IPS-20b (cell line): ENCODE results near the gene PKN3.
"Not testable (repeated sequence)": the region's sequence is repeated elsewhere in the genome, so short reads cannot be mapped to it uniquely, and the experiment has no call there.

Source experiments
- H3K27ac ChIP-seq: one replicate; pipeline ENCODE4 v1.5.1; 2013; ENCODE audit warnings: low read length
- H3K27me3 ChIP-seq: 2 replicates; pipeline ENCODE4 v1.6.1; 2013; ENCODE audit warnings: mild to moderate bottlenecking, low read length, inconsistent platforms; ENCODE audit not compliant: insufficient read depth
- H3K36me3 ChIP-seq: 2 replicates; pipeline ENCODE4 v1.6.1; 2013; ENCODE audit warnings: low read depth, mild to moderate bottlenecking, inconsistent platforms, low read length, moderate library complexity; ENCODE audit not compliant: insufficient read depth
- H3K4me1 ChIP-seq: 2 replicates; pipeline ENCODE4 v1.6.1; 2013; ENCODE audit warnings: mild to moderate bottlenecking, control low read depth, inconsistent platforms, low read length, moderate library complexity; ENCODE audit not compliant: insufficient read depth
- H3K4me3 ChIP-seq: 2 replicates; pipeline ENCODE4 v1.5.1; 2013; ENCODE audit warnings: mild to moderate bottlenecking, low read length, inconsistent platforms
- H3K9ac ChIP-seq: 2 replicates; pipeline ENCODE4 v1.6.1; 2013; ENCODE audit warnings: low read depth, mild to moderate bottlenecking, inconsistent platforms, low read length, moderate library complexity
- H3K9me3 ChIP-seq: 2 replicates; pipeline ENCODE4 v1.6.1; 2013; ENCODE audit warnings: mild to moderate bottlenecking, low read depth, low read length, inconsistent platforms; ENCODE audit not compliant: insufficient read depth

PKN3 gene

DNA sequence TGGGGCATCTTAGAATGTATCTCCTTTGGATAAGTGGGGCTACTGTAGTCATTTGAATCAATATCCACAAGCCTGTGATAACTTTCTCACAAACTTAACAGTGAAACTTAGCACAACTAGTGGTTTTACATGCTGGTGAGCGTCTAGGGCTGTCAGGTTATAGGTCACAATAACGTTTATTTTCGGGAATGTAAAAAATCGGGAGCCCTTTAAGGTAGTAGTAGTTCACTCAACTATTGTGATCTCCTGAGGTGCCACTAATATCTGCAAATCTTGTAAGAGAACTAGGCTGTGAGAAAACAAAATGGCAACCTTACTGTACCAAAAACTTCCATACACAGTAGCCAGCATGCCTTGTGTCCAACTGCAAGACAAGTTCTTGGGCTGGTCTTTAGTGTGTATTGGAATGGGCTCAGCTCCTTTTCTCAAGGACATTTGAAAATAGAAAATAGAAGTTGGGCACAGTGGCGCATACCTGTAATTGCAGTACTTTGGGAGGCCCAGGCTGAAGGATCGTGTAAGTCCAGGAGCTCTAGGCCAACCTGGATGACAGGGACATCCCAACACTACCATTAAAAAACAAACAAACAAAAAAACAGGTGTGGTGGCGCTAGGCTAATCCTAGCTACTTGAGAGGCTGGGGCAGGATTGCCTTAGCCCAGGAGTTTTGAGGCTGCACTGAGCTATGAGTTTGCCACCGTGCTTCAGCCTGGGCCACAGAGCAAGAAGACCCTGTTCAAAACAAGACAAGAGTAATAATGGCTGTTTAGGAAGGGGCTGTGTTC lies 5.2 kb upstream of the PKN3 start:
- Histone ChIP-seq H3K27ac (no peak overlapping the region), H3K4me1 (no peaks in the 10 kb centered on the region), H3K27me3 (no peaks in the 10 kb centered on the region), H3K9me3 (no peaks in the 10 kb centered on the region), H3K9ac (no peak overlapping the region), H3K36me3 (peaks cover 51% of the 10 kb centered on the region), H3K4me3 (no peak overlapping the region)

DNA sequence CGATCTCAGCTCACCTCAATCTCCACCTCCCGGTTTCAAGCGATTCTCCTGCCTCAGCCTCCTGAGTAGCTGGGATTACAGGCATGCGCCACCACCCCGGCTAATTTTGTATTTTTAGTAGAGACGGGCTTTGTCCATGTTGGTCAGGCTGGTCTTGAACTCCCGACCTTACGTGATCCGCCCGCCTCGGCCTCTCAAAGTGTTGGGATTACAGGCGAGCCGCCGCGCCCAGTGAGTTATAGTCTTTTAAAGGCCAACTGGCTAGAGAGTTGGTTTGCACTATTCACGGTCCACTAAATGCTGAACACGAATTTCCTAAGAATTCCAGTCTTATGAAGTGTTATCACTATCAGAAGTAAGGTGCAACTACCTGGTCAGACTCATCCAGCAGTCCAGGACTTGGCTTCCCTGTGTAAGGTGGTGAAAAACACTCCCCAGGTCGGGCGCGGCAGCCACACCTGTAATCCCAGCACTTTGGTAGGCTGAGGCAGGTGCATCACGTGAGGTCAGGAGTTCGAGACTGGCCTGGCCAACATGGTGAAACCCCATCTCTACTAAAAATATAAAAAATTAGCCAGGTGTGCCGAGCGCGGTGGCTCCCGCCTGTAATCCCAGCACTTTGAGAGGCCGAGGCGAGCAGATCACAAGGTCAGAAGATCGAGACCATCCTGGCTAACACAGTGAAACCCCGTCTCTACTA lies 3.1 kb upstream of the PKN3 start:
- not testable (repeated sequence) for H3K27ac ChIP-seq

DNA sequence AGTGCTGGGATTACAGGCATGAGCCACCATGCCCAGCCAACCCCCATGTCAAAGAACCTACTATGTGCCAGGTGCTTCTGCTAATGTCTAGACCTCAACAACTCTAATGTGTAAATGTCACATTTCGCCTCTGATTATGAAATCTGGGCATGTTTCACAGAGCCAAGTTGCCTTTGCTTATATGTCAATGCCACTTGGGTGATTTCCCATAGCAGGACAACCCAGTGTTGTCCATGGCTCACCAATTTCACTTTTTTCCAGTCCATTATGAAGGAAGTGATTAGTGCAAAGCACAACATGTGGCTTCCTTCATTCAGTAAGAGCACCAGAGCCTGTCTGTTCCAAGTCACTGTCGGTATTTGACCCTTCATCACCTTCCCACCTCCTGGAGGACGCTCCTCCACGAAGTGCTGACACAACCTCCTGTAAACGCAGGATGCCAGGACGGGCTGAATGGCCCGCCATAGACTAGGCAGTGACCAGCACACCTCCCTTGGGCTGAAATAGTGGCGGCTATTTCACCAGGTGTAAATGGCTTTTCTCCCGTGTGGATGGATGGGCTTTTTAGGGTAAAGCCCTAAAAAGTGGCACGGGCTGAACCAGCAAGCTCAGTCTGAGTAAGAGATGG lies 962 bp upstream of the PKN3 start:
- no peaks in the 10 kb centered on the region for H3K9me3 ChIP-seq
- no peak overlapping the region for H3K9ac ChIP-seq
- peaks cover 12% of the 10 kb centered on the region for H3K36me3 ChIP-seq
- no peaks in the 10 kb centered on the region for H3K4me1 ChIP-seq
- no peak overlapping the region for H3K27ac ChIP-seq
- H3K4me3 ChIP-seq = no peak overlapping the region
- H3K27me3 ChIP-seq = peaks cover 5% of the 10 kb centered on the region; the same call in 1 of the 2 replicates

More for the DNA sequence above, 3.1 kb upstream of the PKN3 start:
- not testable (repeated sequence) for H3K4me1 ChIP-seq, H3K9me3 ChIP-seq, H3K4me3 ChIP-seq, H3K27me3 ChIP-seq, H3K9ac ChIP-seq
- H3K36me3 ChIP-seq = peaks cover 29% of the 10 kb centered on the region

DNA sequence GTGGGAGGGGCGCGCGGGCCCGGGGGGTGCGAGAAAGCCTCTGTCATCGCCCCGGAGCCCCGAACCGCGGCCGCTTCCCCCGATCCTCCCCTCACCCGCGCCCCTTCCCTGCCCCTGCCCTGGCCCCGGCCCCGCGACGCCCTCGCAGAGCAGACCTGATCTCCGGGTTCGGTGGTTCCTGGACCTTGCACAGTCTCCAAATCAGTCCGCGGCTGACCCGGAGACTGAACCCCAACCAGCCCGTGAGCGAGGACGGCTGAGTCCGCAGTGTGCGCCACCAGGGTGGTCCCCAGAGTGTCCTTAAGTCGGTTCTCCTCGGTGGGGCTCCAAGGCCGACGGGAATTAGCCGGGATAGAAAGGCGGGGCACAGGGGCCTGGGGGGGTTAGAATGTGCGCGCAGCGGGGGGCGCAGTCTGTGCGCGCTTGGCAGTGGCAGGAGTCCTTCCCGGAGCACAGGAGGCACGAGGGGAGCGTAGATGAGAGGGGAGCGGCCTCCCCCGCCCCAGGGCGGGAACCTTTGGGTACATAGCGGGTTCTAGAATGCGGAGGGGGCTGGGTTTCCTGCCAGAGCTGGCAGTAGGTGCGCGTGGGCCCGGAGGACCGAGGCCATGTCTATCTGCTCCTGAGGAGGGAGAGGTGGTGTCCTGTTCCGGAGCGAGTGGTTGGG lies 779 bp downstream of the PKN3 start:
- no peaks in the 10 kb centered on the region for H3K4me1 ChIP-seq
- no peaks in the 10 kb centered on the region for H3K9me3 ChIP-seq
- H3K4me3 ChIP-seq = peak overlapping the region; percentile 79
- peaks cover 5% of the 10 kb centered on the region; the same call in 1 of the 2 replicates for H3K27me3 ChIP-seq
- H3K27ac ChIP-seq = no peak overlapping the region
- peak overlapping the region; percentile 68; the same call in 1 of the 2 replicates for H3K9ac ChIP-seq
- no peaks in the 10 kb centered on the region; the same call in 1 of the 2 replicates for H3K36me3 ChIP-seq

DNA sequence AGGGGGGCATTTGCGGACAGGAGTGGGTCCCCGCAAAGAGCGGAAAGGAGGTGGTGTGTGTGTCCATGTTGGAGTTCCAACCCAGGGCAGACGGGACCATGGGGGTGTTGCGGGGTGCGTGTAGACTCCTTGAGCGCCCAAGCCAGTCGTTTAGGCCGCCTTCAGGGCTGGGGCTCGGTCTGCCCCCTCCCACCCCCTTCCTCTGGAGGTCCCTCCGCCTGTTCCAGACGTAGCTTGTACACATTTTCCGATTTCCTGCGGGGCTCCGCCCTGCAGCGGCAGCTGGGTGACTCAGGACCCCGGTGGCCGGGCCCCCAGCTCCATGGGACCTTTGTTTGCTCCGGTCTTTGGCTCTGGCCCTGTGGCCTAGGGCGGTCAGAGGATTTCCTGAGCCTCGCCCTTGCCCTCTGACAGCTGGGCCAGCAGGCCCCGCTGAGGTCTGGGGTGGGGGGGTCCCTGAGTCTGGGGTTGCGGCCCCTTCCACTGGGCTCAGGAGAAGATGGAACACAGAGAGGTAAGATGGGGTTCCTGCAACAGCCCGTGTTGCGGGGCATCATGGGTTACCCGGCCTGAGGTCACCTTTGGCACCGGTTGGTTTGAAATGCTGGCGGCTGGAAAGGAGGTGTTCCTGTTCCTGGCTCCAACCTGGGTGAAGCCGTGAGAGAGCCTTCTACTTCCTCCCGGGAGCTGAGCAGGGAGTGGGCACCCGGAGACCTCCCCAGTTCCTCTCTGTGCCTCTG lies 1.5 kb downstream of the PKN3 start:
- Histone ChIP-seq H3K9ac (peak overlapping the region; percentile 68; the same call in 1 of the 2 replicates), H3K27me3 (peaks cover 5% of the 10 kb centered on the region; the same call in 1 of the 2 replicates), H3K4me3 (peak overlapping the region; percentile 79), H3K4me1 (no peaks in the 10 kb centered on the region), H3K27ac (no peak overlapping the region), H3K9me3 (no peaks in the 10 kb centered on the region), H3K36me3 (no peaks in the 10 kb centered on the region; the same call in 1 of the 2 replicates)

DNA sequence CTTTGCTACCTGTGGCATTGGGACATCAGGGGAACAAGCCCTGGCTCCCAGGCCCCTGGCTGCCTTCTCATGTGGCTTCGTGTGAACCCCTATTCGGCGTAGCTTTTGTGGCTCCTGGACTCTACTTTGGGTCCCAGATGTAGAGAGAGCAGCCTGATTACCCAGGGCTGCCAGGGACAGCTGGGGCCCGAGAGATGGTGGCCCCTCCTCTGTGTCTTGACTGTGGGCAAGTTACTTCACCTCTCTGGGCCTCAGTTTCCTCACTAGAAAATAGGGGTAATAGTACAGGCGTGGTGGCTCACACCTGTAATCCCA lies 2.0 kb downstream of the PKN3 start:
- Histone ChIP-seq H3K27ac (no peak overlapping the region), H3K27me3 (peaks cover 5% of the 10 kb centered on the region; the same call in 1 of the 2 replicates), H3K9ac (no peak overlapping the region), H3K36me3 (no peaks in the 10 kb centered on the region; the same call in 1 of the 2 replicates), H3K4me1 (no peaks in the 10 kb centered on the region), H3K9me3 (no peaks in the 10 kb centered on the region), H3K4me3 (no peak overlapping the region)

DNA sequence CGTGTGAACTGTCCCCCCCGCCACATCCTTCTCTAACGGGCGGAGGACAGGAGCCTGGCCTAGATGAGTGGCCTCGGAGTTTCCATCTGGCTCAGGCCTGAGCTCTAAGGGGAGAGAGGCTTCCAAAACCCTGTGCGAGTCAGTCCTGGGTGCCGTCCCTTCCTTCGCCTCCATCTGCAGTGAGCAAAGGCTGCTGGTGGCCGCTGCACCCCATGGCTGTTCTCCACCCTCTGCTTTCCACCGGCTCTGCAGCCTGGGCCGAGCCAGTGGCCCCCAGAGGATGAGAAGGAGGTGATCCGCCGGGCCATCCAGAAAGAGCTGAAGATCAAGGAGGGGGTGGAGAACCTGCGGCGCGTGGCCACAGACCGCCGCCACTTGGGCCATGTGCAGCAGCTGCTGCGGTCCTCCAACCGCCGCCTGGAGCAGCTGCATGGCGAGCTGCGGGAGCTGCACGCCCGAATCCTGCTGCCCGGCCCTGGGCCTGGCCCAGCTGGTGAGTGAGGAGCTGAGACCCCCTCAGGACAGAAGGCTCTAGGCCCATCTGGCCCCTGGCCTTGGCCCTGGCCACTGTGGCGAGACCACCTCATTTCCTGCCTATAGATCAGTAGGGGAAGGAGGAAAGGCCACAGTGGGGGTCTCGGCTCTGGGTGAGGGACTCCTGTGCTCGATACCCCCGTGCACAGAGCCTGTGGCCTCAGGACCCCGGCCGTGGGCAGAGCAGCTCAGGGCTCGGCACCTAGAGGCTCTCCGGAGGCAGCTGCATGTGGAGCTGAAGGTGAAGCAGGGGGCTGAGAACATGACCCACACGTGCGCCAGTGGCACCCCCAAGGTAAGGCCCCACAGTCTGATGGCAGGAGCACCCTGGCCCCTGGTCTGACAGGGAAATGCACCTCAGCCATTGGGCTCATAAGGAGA lies 3.0 kb downstream of the PKN3 start:
- H3K27me3 ChIP-seq = peaks cover 5% of the 10 kb centered on the region; the same call in 1 of the 2 replicates
- no peak overlapping the region for H3K9ac ChIP-seq
- no peaks in the 10 kb centered on the region for H3K4me1 ChIP-seq
- no peak overlapping the region for H3K4me3 ChIP-seq
- H3K27ac ChIP-seq = no peak overlapping the region
- H3K36me3 ChIP-seq = no peaks in the 10 kb centered on the region; the same call in 1 of the 2 replicates
- no peaks in the 10 kb centered on the region for H3K9me3 ChIP-seq

DNA sequence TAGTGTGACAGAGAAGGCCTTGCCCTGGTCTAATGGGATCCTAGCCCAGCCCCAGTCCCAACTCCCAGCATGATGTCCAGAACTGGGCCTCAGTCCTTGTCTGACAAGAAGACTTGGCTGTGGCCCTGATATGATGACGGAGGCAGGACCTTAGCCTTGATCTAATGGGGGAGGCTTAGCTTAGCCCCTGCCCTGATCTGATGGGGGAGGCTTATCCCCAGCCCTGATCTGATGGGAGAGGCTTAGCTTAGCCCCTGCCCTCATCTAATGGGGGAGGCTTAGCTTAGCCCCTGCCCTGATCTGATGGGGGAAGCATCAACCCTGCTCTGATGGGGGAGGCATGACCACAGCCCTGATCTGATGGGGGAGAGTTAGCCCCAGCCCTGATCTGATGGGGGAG lies 3.7 kb downstream of the PKN3 start:
- Histone ChIP-seq H3K27ac (no peak overlapping the region), H3K4me3 (no peak overlapping the region)

DNA sequence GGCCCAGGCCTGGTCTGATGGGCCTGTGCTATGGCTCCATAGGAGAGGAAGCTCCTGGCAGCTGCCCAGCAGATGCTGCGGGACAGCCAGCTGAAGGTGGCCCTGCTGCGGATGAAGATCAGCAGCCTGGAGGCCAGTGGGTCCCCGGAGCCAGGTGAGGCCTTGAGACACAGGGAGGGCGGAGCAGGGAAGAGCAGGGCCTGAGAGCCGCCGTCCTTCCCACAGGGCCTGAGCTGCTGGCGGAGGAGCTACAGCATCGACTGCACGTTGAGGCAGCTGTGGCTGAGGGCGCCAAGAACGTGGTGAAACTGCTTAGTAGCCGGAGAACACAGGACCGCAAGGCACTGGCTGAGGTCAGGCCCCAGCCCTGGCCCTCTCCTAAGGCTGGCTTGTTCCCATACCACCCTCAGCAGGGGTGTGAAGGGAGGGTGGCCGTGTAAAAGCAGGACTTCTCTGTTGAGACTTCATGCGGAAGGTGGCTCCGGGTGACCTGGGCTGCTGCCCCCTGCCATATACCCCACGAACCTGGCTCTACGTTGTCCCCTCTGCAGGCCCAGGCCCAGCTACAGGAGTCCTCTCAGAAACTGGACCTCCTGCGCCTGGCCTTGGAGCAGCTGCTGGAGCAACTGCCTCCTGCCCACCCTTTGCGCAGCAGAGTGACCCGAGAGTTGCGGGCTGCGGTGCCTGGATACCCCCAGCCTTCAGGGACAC lies 4.5 kb downstream of the PKN3 start:
- H3K4me1 ChIP-seq = no peaks in the 10 kb centered on the region
- H3K27ac ChIP-seq = no peak overlapping the region
- H3K27me3 ChIP-seq = peaks cover 5% of the 10 kb centered on the region; the same call in 1 of the 2 replicates
- H3K9me3 ChIP-seq = no peaks in the 10 kb centered on the region
- H3K9ac ChIP-seq = no peak overlapping the region
- H3K4me3 ChIP-seq = no peak overlapping the region
- H3K36me3 ChIP-seq = no peaks in the 10 kb centered on the region; the same call in 1 of the 2 replicates

More for the DNA sequence above, 3.7 kb downstream of the PKN3 start:
- no peaks in the 10 kb centered on the region for H3K4me1 ChIP-seq
- H3K27me3 ChIP-seq = peaks cover 5% of the 10 kb centered on the region; the same call in 1 of the 2 replicates
- H3K36me3 ChIP-seq = no peaks in the 10 kb centered on the region; the same call in 1 of the 2 replicates
- H3K9ac ChIP-seq = no peak overlapping the region
- H3K9me3 ChIP-seq = no peaks in the 10 kb centered on the region

DNA sequence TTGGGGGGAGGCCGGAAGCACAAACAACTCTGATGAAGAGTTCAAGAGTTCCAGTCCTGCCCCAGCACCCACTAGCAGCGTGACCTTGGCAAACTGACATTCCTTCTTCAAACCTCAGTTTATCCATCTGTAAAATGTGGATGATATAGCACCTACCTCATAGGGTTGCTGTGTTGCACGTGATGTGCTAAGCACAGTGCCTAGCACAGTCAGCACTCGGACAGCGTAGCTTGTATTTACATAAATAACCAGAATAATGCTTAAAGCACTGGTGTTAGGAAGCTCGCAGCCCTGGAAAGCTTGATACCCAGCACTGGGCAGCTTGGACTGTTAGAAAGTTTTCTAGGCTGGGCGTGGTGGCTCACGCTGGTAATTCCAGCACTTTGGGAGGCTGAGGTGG lies 5.1 kb downstream of the PKN3 start:
- Histone ChIP-seq H3K27me3 (peaks cover 5% of the 10 kb centered on the region; the same call in 1 of the 2 replicates), H3K9ac (no peak overlapping the region), H3K4me3 (no peak overlapping the region), H3K27ac (no peak overlapping the region), H3K36me3 (no peaks in the 10 kb centered on the region; the same call in 1 of the 2 replicates), H3K9me3 (no peaks in the 10 kb centered on the region), H3K4me1 (no peaks in the 10 kb centered on the region)
